K562 (cell line): ENCODE measurements around the gene SHISA7.

Source experiments
- ATF3 ChIP-seq, 2 experiments: fragments of 450-650 bp in 1 of 2; sonication (generic) in 1 of 2; formaldehyde crosslinking in 1 of 2; IDR thresholded peaks in 1 of 2; conservative IDR thresholded peaks in 1 of 2; 2 replicates each; pipeline versions ENCODE4 v1.6.1 to v1.8.1; 2016 to 2023; ENCODE audit warnings: mild to moderate bottlenecking in 2 of 2, moderate library complexity in 2 of 2, inconsistent platforms in 1 of 2, missing genetic modification reagents in 1 of 2
- CHAMP1 ChIP-seq: fragments of 450-650 bp; IDR thresholded peaks from 2 replicates; pipeline ENCODE4 v1.6.1; 2016; ENCODE audit warnings: mild to moderate bottlenecking
- CTCF ChIP-seq, 3 experiments: IDR thresholded peaks in 2 of 3; conservative IDR thresholded peaks in 1 of 3; 2 replicates each; pipeline ENCODE4 v1.5.1; 2011 to 2012; ENCODE audit warnings: low read length in 3 of 3, mild to moderate bottlenecking in 3 of 3, control low read depth in 2 of 3, improper control_type of control experiment in 1 of 3, inconsistent platforms in 1 of 3, low read depth in 1 of 3, mixed read lengths in 1 of 3, moderate library complexity in 1 of 3; ENCODE audit not compliant: insufficient read depth in 2 of 3
- SRSF9 ChIP-seq: fragments of 200-400 bp; formaldehyde crosslinking; IDR thresholded peaks from 2 replicates; pipeline ENCODE4 v1.6.1; 2017; ENCODE audit warnings: low read depth, low read length, borderline replicate concordance

- TF ChIP-seq SRSF9 (no peak), CTCF (IDR thresholded peaks at IDR 0.05 in 2 of 3, conservative IDR thresholded peaks at IDR 0.05 in 1 of 3; ENCODE audit: insufficient read depth in 2 of 3, low read depth in 1 of 3, low read length in 3 of 3) (no peak), CHAMP1 (no peak), ATF3 (IDR thresholded peaks at IDR 0.05) (no peak), ATF3 (CRISPR knock-in tag; conservative IDR thresholded peaks at IDR 0.05) (no peak)
These were observed 17.1 kb downstream of the SHISA7 start for GRCh38 chr19:55426042-55426441.
